ENCODE data around the gene STK38L. TPM values are rescaled to one million over a fixed set of nuclear protein-coding genes. Genes with fewer than 3 reads are reported as not detected.

Gene STK38L
- total RNA-seq, 5 donors from 2014 or later (not counting 1 experiment from before 2014, with no cell fraction given): 13.5 to 19.6 (median 18.3) TPM

DNA sequence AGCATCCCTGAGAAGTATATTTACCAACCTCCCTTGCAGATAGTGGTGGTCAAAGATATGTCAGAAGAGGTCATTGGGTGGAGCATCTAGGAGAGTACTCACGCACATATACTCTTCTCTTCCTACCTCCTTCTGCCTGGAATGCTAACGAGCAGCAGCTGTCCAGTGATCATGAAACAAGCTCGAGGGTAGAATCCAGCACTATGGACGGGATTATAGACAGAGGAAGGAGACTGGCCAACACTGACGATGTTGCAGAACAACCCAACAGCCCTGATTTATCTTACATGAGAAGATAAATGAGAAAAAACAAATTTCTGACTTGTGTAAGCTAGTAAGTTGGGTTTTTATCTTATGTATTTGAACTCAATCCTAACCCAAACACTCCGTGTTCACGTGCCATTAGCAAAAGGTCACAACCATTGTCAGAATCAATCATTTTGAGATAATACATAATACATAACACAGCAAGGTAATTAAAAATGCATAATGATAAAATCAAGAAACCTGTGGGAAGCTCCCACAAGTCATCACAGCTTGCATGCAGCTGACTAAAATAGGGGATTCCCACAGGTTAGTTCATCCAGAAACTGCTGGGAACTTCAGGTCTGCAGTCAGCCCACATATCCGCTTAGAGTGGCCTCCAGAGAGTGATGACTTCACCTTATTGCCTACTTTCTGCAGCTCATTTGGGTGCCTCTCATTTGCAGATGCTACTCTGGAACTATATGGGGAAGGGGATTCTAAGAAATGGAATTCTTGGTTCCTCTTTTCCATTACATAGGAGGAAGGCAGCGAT, 36.3 kb upstream of the STK38L start:
- Mint-ChIP-seq H3K4me3 (no peak overlapping the region), H3K27ac (no peak overlapping the region), H3K27me3 (no peaks in the 10 kb centered on the region), H3K4me1 (no peaks in the 10 kb centered on the region), H3K36me3 (no peaks in the 10 kb centered on the region), H3K9me3 (peaks cover 0 to 12% (median 4%) of the 10 kb centered on the region in 3 donors)
- H3K9me3 ChIP-seq: no peaks in the 10 kb centered on the region
- no CpG with 5 or more reads among the region's 9 CpGs for WGBS (ENCODE audit: insufficient coverage)
- no peaks in the 10 kb centered on the region for H3K27me3 ChIP-seq (replicated peaks in 1 of 2; ENCODE audit: control insufficient read depth in 2 of 2, extremely low read depth in 1 of 2, insufficient read depth in 2 of 2, low read length in 1 of 2)
- H3K4me3 ChIP-seq (ENCODE audit: control insufficient read depth in 1 of 2, extremely low read depth in 1 of 2, low read length in 1 of 2): no peak overlapping the region
- H3K4me1 ChIP-seq (ENCODE audit: control insufficient read depth in 1 of 2, extremely low read depth in 1 of 2, insufficient read depth in 2 of 2, low read length in 2 of 2): no peaks in the 10 kb centered on the region
- CTCF ChIA-PET: no interaction called here
- ATAC-seq (replicated peaks in 1 of 4) (no peak), DNase-seq (no peak)
- POLR2A ChIA-PET: interaction anchor here in 1 of 2 donors (0.6 kb wide), 1 partner anchor 34 kb away, joined by 5 read pairs; no protein-coding TSS in a partner anchor
- no peak overlapping the region for H3K27ac ChIP-seq (ENCODE audit: low read length)
- H3K36me3 ChIP-seq (ENCODE audit: control insufficient read depth in 2 of 2, extremely low read depth in 1 of 2, insufficient read depth in 1 of 2, low read length in 1 of 2): no peaks in the 10 kb centered on the region

DNA sequence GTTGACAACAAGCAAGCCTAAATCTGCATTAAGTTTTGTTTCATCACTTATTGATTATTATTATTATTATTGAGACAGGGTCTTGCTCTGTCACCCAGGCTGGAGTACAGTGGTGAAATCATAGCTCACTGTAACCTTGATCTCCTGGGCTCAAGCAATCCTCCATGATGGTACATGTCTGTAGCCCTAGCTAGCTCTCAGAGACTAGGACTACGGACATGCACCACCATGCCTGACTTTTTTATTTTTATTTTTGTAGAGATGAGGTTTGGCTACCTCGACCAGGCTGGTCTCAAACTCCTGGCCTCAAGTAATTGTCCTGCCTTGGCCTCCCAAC, 35.7 kb upstream of the STK38L start:
- Mint-ChIP-seq H3K9me3 (peaks cover 0 to 12% (median 4%) of the 10 kb centered on the region in 3 donors), H3K36me3 (no peaks in the 10 kb centered on the region), H3K27ac (no peak overlapping the region), H3K4me3 (no peak overlapping the region), H3K4me1 (no peaks in the 10 kb centered on the region), H3K27me3 (no peaks in the 10 kb centered on the region)
- H3K4me1 ChIP-seq (ENCODE audit: control insufficient read depth in 1 of 2, extremely low read depth in 1 of 2, insufficient read depth in 2 of 2, low read length in 2 of 2): no peaks in the 10 kb centered on the region
- ChIA-PET POLR2A (no interaction called here), CTCF (no interaction called here)
- H3K27me3 ChIP-seq (replicated peaks in 1 of 2; ENCODE audit: control insufficient read depth in 2 of 2, extremely low read depth in 1 of 2, insufficient read depth in 2 of 2, low read length in 1 of 2): no peaks in the 10 kb centered on the region
- WGBS (ENCODE audit: insufficient coverage): no CpG with 5 or more reads among the region's 2 CpGs
- no peaks in the 10 kb centered on the region for H3K9me3 ChIP-seq
- DNase-seq (no peak), ATAC-seq (replicated peaks in 1 of 4) (no peak)
- no peak overlapping the region for H3K27ac ChIP-seq (ENCODE audit: low read length)
- no peak overlapping the region for H3K4me3 ChIP-seq (ENCODE audit: control insufficient read depth in 1 of 2, extremely low read depth in 1 of 2, low read length in 1 of 2)
- no peaks in the 10 kb centered on the region for H3K36me3 ChIP-seq (ENCODE audit: control insufficient read depth in 2 of 2, extremely low read depth in 1 of 2, insufficient read depth in 1 of 2, low read length in 1 of 2)

DNA sequence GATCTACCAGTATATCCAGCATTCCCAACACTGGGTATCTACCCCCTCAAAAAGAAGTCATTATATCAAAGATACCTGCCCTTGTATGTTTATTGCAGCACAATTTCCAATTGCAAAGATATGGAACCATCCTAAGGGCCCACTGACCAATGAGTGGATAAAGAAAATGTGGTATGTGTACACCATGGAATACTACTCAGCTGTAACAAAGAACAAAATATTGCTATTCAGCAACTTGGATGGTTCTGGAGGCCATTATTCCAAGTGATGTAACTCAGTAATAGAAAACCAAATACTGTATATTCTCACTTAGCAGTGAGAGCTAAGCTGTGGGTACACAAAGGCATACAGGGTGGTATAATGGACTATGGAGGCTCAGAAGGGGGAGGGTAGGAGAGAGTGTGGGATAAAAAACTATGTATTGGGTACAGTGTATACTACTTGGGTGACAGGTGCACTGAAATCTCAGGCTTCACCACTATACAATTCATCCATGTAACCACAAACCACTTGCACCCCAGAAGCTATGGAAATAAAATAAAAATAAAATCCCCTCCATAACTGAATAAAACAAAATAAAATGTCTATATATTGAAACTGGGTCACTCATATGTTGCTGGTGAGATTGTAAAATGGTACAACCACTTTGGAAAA, 34.7 kb upstream of the STK38L start:
- Mint-ChIP-seq H3K27me3 (no peaks in the 10 kb centered on the region), H3K9me3 (peaks cover 0 to 12% (median 4%) of the 10 kb centered on the region in 3 donors), H3K4me3 (no peak overlapping the region), H3K36me3 (no peaks in the 10 kb centered on the region), H3K27ac (no peak overlapping the region), H3K4me1 (no peaks in the 10 kb centered on the region)
- H3K27ac ChIP-seq (ENCODE audit: low read length): no peak overlapping the region
- no peak for DNase-seq
- no peaks in the 10 kb centered on the region for H3K4me1 ChIP-seq (ENCODE audit: control insufficient read depth in 1 of 2, extremely low read depth in 1 of 2, insufficient read depth in 2 of 2, low read length in 2 of 2)
- CTCF ChIA-PET: no interaction called here
- POLR2A ChIA-PET: no interaction called here
- ATAC-seq (replicated peaks in 1 of 4): no peak
- H3K9me3 ChIP-seq: no peaks in the 10 kb centered on the region
- H3K36me3 ChIP-seq (ENCODE audit: control insufficient read depth in 2 of 2, extremely low read depth in 1 of 2, insufficient read depth in 1 of 2, low read length in 1 of 2): no peaks in the 10 kb centered on the region
- H3K4me3 ChIP-seq (ENCODE audit: control insufficient read depth in 1 of 2, extremely low read depth in 1 of 2, low read length in 1 of 2): no peak overlapping the region
- H3K27me3 ChIP-seq (replicated peaks in 1 of 2; ENCODE audit: control insufficient read depth in 2 of 2, extremely low read depth in 1 of 2, insufficient read depth in 2 of 2, low read length in 1 of 2): no peaks in the 10 kb centered on the region

DNA sequence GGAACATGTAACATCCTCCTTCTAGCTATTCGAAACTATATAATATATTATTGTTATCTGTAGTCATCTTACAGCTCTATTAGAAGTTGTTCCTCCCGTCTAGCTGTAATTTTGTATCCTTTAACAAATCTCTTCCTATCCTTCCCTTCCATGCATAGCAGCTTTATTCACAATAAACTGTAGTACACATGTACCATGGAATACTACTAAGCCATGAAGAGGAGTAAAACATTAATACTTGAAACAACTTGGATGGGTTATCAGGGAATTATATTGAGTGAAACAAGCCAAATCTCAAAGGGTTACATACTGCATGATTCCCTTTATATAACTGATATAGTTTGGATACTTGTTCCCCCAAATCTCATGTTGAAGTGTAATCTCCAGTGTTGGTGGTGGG, 33.9 kb upstream of the STK38L start:
- POLR2A ChIA-PET: no interaction called here
- H3K36me3 ChIP-seq (ENCODE audit: control insufficient read depth in 2 of 2, extremely low read depth in 1 of 2, insufficient read depth in 1 of 2, low read length in 1 of 2): no peaks in the 10 kb centered on the region
- WGBS (ENCODE audit: insufficient coverage): no CpG with 5 or more reads among the region's 2 CpGs
- H3K36me3 Mint-ChIP-seq: no peaks in the 10 kb centered on the region
- no peak overlapping the region for H3K27ac ChIP-seq (ENCODE audit: low read length)
- H3K27ac Mint-ChIP-seq: no peak overlapping the region
- H3K4me3 ChIP-seq (ENCODE audit: control insufficient read depth in 1 of 2, extremely low read depth in 1 of 2, low read length in 1 of 2): no peak overlapping the region
- H3K9me3 Mint-ChIP-seq: peaks cover 0 to 12% (median 4%) of the 10 kb centered on the region in 3 donors
- no peaks in the 10 kb centered on the region for H3K27me3 ChIP-seq (replicated peaks in 1 of 2; ENCODE audit: control insufficient read depth in 2 of 2, extremely low read depth in 1 of 2, insufficient read depth in 2 of 2, low read length in 1 of 2)
- H3K27me3 Mint-ChIP-seq: no peaks in the 10 kb centered on the region
- H3K4me1 ChIP-seq (ENCODE audit: control insufficient read depth in 1 of 2, extremely low read depth in 1 of 2, insufficient read depth in 2 of 2, low read length in 2 of 2): no peaks in the 10 kb centered on the region
- ATAC-seq (replicated peaks in 1 of 4) (no peak), DNase-seq (no peak)
- H3K4me1 Mint-ChIP-seq: no peaks in the 10 kb centered on the region
- CTCF ChIA-PET: no interaction called here
- H3K4me3 Mint-ChIP-seq: no peak overlapping the region
- H3K9me3 ChIP-seq: no peaks in the 10 kb centered on the region

DNA sequence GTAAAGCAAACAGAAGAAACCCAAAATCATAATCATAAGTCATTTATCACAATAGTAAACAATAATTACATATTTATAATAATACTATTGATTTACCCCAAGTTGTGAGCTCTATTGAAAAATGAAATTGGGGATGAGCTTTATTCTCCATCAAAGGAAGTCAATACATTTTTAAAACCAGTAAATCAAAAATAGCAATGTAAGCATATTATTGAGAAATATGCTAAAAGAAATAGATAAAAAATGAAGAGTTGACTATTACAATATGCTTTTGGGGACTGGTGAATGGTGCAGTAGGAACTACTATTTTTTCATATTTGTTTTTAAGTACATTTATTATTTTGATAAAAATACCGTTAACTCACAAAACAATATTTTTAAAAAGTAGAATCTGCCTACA, 31.2 kb upstream of the STK38L start:
- DNase-seq: no peak
- H3K36me3 Mint-ChIP-seq: no peaks in the 10 kb centered on the region
- no peaks in the 10 kb centered on the region for H3K27me3 Mint-ChIP-seq
- Histone ChIP-seq H3K4me1 (ENCODE audit: control insufficient read depth in 1 of 2, extremely low read depth in 1 of 2, insufficient read depth in 2 of 2, low read length in 2 of 2) (no peaks in the 10 kb centered on the region), H3K9me3 (no peaks in the 10 kb centered on the region), H3K36me3 (ENCODE audit: control insufficient read depth in 2 of 2, extremely low read depth in 1 of 2, insufficient read depth in 1 of 2, low read length in 1 of 2) (no peaks in the 10 kb centered on the region), H3K27ac (ENCODE audit: low read length) (no peak overlapping the region), H3K4me3 (ENCODE audit: control insufficient read depth in 1 of 2, extremely low read depth in 1 of 2, low read length in 1 of 2) (no peak overlapping the region), H3K27me3 (replicated peaks in 1 of 2; ENCODE audit: control insufficient read depth in 2 of 2, extremely low read depth in 1 of 2, insufficient read depth in 2 of 2, low read length in 1 of 2) (no peaks in the 10 kb centered on the region)
- no peaks in the 10 kb centered on the region for H3K4me1 Mint-ChIP-seq
- peaks cover 0 to 12% (median 4%) of the 10 kb centered on the region in 3 donors for H3K9me3 Mint-ChIP-seq
- ChIA-PET POLR2A (interaction anchor here in 1 of 2 donors (0.6 kb wide), 1 partner anchor 12 kb away, joined by 3 read pairs; no protein-coding TSS in a partner anchor), CTCF (no interaction called here)
- WGBS (ENCODE audit: insufficient coverage): no CpG with 5 or more reads among the region's 1 CpG
- no peak overlapping the region for H3K27ac Mint-ChIP-seq
- no peak for ATAC-seq (replicated peaks in 1 of 4)
- no peak overlapping the region for H3K4me3 Mint-ChIP-seq

DNA sequence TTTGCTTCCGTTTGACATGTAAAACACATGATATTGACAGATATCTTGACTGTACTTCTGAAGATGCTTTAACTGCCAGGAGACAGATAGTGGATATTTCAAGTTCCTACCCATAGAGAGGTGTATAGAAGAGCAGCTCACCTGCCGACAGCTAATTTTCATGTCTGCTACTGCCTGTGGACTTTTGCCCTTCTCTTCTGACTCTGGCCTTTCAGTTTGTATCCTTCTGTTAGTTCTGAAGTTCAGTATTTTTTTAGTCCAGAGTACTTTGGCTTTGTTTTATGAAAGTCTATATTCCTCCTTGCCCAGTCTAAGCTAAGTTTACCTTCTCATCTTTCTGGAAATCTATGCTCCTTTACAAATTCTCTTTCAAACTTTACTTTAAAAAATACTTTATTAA, 30.8 kb upstream of the STK38L start:
- H3K4me1 ChIP-seq (ENCODE audit: control insufficient read depth in 1 of 2, extremely low read depth in 1 of 2, insufficient read depth in 2 of 2, low read length in 2 of 2): no peaks in the 10 kb centered on the region
- no peaks in the 10 kb centered on the region for H3K27me3 Mint-ChIP-seq
- ATAC-seq (replicated peaks in 1 of 4): no peak
- 100% methylated on average over 1 of the region's 2 CpGs for WGBS (ENCODE audit: insufficient coverage)
- H3K36me3 ChIP-seq (ENCODE audit: control insufficient read depth in 2 of 2, extremely low read depth in 1 of 2, insufficient read depth in 1 of 2, low read length in 1 of 2): no peaks in the 10 kb centered on the region
- H3K4me3 ChIP-seq (ENCODE audit: control insufficient read depth in 1 of 2, extremely low read depth in 1 of 2, low read length in 1 of 2): no peak overlapping the region
- H3K27me3 ChIP-seq (replicated peaks in 1 of 2; ENCODE audit: control insufficient read depth in 2 of 2, extremely low read depth in 1 of 2, insufficient read depth in 2 of 2, low read length in 1 of 2): no peaks in the 10 kb centered on the region
- H3K4me3 Mint-ChIP-seq: no peak overlapping the region
- H3K27ac Mint-ChIP-seq: no peak overlapping the region
- no peaks in the 10 kb centered on the region for H3K36me3 Mint-ChIP-seq
- H3K27ac ChIP-seq (ENCODE audit: low read length): no peak overlapping the region
- peaks cover 0 to 12% (median 4%) of the 10 kb centered on the region in 3 donors for H3K9me3 Mint-ChIP-seq
- ChIA-PET POLR2A (no interaction called here), CTCF (no interaction called here)
- no peaks in the 10 kb centered on the region for H3K9me3 ChIP-seq
- DNase-seq: no peak
- no peaks in the 10 kb centered on the region for H3K4me1 Mint-ChIP-seq

Measured in T-cell (primary cell).